Measurements from ENCODE around the gene TIGD1. TPM values are rescaled to one million over a fixed set of nuclear protein-coding genes. Genes with fewer than 3 reads are reported as not detected.

The TIGD1 gene
- polyA plus RNA-seq, 1 of the 3 experiments (the other 2 are of a cell fraction): 4.6 TPM

DNA sequence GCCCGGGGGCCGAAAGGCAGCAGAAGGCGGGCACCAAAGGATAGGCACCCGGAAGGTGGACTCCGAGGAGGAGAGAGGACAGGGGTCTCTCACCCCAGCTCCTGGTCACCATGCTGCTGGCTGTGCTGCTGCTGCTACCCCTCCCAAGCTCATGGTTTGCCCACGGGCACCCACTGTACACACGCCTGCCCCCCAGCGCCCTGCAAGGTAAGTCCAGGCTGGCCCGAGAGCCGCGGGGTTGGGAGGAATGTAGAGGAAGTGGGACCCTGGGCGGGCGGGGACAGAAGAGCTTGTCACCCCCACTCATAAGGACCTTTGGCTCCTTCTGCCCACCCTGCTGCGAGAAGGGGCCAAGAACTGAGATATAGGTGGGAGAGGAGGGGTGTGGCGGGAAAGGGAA, 29.9 kb downstream of the TIGD1 start:
- Histone ChIP-seq H3K36me3 (replicated peaks in 1 of 2; ENCODE audit: control insufficient read depth in 1 of 2, insufficient read depth in 2 of 2, low read length in 1 of 2) (no peaks in the 10 kb centered on the region), H3K4me2 (no peak overlapping the region), H3K4me3 (ENCODE audit: low read depth in 2 of 2, low read length in 1 of 2) (no peak overlapping the region), H3K4me1 (ENCODE audit: control insufficient read depth in 1 of 2, insufficient read depth in 2 of 2, low read depth in 1 of 2, low read length in 1 of 2) (peaks cover 0 to 21% of the 10 kb centered on the region in 2 experiments; a peak in 1 of 4 replicates), H3K27me3 (ENCODE audit: insufficient read depth) (peaks cover 29% of the 10 kb centered on the region), H3K27ac (ENCODE audit: low read depth in 2 of 2, low read length in 1 of 2) (no peak overlapping the region), H3K9me3 (no peaks in the 10 kb centered on the region), H3K9me2 (no peaks in the 10 kb centered on the region), H3K79me2 (ENCODE audit: insufficient read depth) (no peaks in the 10 kb centered on the region), H3F3A (replicated peaks; ENCODE audit: insufficient read depth) (no peaks in the 10 kb centered on the region), H4K20me1 (ENCODE audit: insufficient read depth) (no peaks in the 10 kb centered on the region), H3K9ac (no peak overlapping the region), H2AFZ (ENCODE audit: low read depth) (no peak overlapping the region)
- no peak for DNase-seq
- CTCF ChIA-PET: interaction anchor here (1.1 to 9.7 kb wide), 14 partner anchors 9 to 595 kb away, joined by 3 to 196 read pairs (median 28); no protein-coding TSS in a partner anchor
- TF ChIP-seq TCF12 (IDR thresholded peaks at IDR 0.05) (no peak), RXRA (IDR thresholded peaks at IDR 0.05; ENCODE audit: borderline replicate concordance, low read depth) (no peak), MEF2A (IDR thresholded peaks at IDR 0.05; ENCODE audit: borderline replicate concordance, low read depth) (no peak), JUND (IDR thresholded peaks at IDR 0.05) (no peak), FOXJ3 (CRISPR knock-in tag; IDR thresholded peaks at IDR 0.05) (no peak), NRF1 (IDR thresholded peaks at IDR 0.05; ENCODE audit: low read depth, low read length) (no peak), TEAD4 (IDR thresholded peaks at IDR 0.05; ENCODE audit: borderline replicate concordance, insufficient read depth) (no peak), FOSL2 (IDR thresholded peaks at IDR 0.05; ENCODE audit: borderline replicate concordance, low read depth) (no peak), SIN3A (IDR thresholded peaks at IDR 0.05; ENCODE audit: borderline replicate concordance, low read depth, low read length) (no peak), CHD2 (IDR thresholded peaks at IDR 0.05; ENCODE audit: low read length, partially characterized antibody) (no peak), RAD21 (IDR thresholded peaks at IDR 0.05; ENCODE audit: low read length) (no peak), MXI1 (IDR thresholded peaks at IDR 0.05; ENCODE audit: low read depth, low read length) (no peak)
- TF ChIP-seq, protein P1, sequence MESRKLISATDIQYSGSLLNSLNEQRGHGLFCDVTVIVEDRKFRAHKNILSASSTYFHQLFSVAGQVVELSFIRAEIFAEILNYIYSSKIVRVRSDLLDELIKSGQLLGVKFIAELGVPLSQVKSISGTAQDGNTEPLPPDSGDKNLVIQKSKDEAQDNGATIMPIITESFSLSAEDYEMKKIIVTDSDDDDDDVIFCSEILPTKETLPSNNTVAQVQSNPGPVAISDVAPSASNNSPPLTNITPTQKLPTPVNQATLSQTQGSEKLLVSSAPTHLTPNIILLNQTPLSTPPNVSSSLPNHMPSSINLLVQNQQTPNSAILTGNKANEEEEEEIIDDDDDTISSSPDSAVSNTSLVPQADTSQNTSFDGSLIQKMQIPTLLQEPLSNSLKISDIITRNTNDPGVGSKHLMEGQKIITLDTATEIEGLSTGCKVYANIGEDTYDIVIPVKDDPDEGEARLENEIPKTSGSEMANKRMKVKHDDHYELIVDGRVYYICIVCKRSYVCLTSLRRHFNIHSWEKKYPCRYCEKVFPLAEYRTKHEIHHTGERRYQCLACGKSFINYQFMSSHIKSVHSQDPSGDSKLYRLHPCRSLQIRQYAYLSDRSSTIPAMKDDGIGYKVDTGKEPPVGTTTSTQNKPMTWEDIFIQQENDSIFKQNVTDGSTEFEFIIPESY (IDR thresholded peaks at IDR 0.05; ENCODE audit: borderline replicate concordance, low read depth): no peak
- TF ChIP-seq, protein P2, sequence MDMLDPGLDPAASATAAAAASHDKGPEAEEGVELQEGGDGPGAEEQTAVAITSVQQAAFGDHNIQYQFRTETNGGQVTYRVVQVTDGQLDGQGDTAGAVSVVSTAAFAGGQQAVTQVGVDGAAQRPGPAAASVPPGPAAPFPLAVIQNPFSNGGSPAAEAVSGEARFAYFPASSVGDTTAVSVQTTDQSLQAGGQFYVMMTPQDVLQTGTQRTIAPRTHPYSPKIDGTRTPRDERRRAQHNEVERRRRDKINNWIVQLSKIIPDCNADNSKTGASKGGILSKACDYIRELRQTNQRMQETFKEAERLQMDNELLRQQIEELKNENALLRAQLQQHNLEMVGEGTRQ (IDR thresholded peaks at IDR 0.05; ENCODE audit: borderline replicate concordance, low read depth, low read length): no peak
- TF ChIP-seq, protein P3, sequence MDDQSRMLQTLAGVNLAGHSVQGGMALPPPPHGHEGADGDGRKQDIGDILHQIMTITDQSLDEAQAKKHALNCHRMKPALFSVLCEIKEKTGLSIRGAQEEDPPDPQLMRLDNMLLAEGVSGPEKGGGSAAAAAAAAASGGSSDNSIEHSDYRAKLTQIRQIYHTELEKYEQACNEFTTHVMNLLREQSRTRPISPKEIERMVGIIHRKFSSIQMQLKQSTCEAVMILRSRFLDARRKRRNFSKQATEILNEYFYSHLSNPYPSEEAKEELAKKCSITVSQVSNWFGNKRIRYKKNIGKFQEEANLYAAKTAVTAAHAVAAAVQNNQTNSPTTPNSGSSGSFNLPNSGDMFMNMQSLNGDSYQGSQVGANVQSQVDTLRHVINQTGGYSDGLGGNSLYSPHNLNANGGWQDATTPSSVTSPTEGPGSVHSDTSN (IDR thresholded peaks at IDR 0.05): no peak
- TF ChIP-seq, protein P4, sequence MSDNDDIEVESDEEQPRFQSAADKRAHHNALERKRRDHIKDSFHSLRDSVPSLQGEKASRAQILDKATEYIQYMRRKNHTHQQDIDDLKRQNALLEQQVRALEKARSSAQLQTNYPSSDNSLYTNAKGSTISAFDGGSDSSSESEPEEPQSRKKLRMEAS (IDR thresholded peaks at IDR 0.05; ENCODE audit: low read depth): no peak
- 63% methylated on average over 15 of the region's 15 CpGs for WGBS (ENCODE audit: low lambda C conversion rate)
- POLR2A ChIA-PET: no interaction called here
